AML-193 (cell line): ENCODE data around the gene TCF15.
"Not testable (repeated sequence)": the region's sequence is repeated elsewhere in the genome, so short reads cannot be mapped to it uniquely, and the experiment has no call there.

ENCODE experiments used
- DNase-seq, 2 experiments: peaks; one replicate each; lab custom pipeline; 2025; lab: John Stamatoyannopoulos, UW

Gene TCF15

DNA sequence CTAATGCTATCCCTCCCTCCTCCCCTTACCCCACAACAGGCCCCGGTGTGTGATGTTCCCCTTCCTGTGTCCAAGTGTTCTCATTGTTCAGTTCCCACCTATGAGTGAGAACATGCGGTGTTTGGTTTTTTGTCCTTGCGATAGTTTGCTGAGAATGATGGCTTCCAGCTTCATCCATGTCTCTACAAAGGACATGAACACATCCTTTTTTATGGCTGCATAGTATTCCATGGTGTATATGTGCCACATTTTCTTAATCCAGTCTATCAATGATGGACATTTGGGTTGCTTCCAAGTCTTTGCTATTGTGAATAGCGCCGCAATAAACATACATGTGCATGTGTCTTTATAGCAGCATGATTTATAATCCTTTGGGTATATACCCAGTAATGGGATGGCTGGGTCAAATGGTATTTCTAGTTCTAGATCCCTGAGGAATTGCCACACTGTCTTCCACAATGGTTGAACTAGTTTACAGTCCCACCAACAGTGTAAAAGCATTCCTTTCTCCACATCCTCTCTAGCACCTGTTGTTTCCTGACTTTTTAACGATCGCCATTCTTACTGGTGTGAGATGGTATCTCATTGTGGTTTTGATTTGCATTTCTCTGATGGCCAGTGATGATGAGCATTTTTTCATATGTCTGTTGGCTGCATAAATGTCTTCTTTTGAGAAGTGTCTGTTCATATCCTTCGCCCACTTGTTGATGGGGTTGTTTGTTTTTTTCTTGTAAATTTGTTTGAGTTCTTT is 31.0 kb downstream of the TCF15 start:
- not testable (repeated sequence) for DNase-seq

DNA sequence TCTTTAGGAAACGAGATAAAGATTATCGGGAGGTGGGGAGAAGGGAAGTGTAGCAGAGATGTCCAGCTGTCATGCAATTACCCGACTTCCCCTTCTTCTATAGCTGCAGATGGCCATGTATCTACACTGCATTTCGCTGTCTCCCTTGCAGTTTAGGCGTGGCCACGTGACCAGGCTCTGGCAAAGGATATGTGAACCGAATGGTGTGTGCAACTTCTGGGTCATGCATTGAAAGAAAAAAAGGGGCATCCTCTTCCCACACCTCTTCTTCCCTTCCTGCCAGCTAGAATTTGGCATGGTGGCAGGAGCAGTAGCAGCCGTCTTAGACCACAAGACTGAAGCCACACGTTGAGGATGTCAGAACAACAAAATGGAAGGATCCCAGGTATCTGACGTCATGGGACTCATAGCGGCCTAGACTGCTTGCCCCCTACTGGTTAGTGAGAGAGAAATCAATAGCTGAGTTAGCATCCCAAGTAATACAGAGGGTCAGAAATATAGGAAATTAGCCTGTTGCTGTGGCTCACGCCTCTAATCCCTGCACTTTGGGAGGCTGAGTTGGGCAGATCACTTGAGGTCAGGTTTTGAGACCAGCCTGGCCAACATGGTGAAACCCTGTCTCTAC is 32.8 kb downstream of the TCF15 start:
- peak; percentile 12 to 29 for DNase-seq

GRCh38 chr20:576156-576555 is 34.0 kb downstream of the TCF15 start:
- DNase-seq, result no peak

DNA sequence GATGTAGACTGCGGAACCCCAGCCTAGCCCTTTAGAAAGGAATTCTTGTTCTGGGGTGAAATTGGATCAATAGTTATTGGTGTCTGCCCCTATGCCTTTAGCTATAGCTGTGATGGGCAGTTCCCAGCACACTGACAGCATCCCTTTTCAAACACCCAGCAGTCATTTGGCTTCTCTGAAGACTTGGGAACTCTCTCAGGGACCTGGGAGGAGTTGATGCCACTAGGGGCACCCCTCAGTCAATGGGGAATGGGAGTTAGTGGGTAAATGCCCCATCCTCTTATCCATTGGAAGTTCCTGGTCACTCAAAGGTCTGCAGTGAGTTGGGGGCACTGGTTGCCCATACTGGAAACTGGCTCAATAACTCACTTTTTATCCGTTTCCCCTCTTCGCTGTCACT is 34.9 kb downstream of the TCF15 start:
- DNase-seq, result no peak

DNA sequence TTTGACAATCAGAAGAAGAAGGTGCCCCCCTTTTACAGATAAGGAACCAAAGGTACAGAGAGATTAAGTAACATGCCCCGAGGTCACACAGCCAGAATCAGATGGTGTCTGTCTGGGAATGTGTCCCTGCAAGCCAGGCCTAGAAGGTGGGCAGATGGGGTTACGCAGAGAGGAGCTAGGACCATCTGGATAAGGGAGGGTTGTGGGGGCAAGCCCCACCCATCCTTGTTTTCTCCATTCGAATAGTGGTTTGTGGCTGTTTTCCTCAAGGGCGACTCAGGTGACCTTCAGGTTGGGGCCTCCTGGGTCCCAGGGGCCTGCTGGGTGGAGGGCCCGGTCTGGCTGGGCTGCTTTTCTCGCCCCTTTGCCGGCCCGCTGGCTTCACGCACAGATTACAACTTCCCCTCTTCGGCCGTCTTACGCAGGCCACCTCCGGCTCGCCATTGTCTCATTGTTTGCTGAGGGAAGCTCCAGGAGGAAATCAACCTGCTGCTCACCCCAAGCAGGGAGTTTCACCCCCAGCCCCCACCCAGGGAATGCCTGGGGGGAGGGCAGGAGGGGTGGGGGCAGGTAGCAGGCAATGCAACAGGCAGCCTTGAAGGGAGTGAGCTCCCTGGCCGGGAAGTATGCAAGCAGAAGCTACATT is 35.7 kb downstream of the TCF15 start:
- DNase-seq, result no peak

GRCh38 chr20:573414-574296 is 36.5 kb downstream of the TCF15 start:
- DNase-seq, result no peak

GRCh38 chr20:572727-573126 is 37.4 kb downstream of the TCF15 start:
- DNase-seq, result no peak

DNA sequence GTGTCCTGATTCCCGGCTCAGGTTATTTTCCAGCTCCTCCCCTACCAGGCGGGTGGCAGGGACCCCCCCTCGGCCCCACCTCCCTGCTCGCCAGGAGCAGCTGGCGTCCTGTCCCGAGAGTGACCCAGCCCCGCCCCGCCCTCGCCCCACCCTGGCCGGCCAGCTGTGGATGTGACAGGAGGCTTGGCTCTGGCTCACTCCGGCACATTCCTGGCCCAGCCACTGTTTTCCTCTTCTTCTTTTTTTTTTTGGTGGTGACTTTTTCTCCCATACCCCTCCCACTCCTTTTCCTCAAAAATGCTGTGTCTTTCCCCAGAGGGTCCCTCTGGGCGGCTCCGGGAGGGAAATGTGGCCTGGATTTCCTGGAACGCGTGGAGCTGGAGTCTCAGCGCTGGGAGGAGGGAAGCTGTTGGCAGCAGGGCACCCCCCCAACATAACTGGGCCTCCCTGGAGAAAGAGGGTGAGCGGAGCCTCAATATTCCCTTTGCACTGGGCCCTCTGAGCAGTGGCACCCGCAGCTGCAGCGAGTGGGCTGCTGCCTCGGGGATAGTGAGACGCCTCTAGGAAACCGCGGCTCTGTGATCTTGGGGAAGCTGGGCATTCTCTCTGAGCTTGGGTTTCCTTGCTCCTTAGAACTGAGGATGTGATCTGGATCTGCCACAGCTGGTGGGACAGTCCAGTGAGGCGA is 38.2 kb downstream of the TCF15 start:
- no peak for DNase-seq

- DNase-seq, result no peak
Measured at GRCh38 chr20:568673-569415, 41.3 kb downstream of the TCF15 start.

GRCh38 chr20:568097-568652 is 41.9 kb downstream of the TCF15 start:
- DNase-seq, result no peak

- no peak for DNase-seq
Measured at GRCh38 chr20:564192-564591, 45.9 kb downstream of the TCF15 start.

DNA sequence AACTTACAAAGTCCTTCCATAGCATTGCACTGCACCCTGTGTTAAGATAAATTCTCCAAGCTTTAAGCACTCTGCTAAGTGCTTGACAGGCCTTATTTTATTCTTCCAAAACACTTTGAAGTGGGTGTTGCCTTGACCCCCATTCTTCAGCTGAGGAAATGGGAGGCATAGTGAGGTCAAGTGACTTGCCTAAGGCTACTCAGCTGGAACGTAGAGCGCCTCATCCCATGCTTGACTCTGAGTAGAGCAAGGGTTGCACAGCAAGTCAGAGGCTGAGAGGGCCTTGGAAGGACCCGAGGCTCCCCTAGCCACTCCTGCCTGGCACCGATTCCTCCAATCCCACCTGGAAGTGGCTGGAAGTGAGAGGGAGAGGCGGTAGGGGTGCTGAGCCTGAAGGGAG is 46.9 kb downstream of the TCF15 start:
- DNase-seq, result no peak

DNA sequence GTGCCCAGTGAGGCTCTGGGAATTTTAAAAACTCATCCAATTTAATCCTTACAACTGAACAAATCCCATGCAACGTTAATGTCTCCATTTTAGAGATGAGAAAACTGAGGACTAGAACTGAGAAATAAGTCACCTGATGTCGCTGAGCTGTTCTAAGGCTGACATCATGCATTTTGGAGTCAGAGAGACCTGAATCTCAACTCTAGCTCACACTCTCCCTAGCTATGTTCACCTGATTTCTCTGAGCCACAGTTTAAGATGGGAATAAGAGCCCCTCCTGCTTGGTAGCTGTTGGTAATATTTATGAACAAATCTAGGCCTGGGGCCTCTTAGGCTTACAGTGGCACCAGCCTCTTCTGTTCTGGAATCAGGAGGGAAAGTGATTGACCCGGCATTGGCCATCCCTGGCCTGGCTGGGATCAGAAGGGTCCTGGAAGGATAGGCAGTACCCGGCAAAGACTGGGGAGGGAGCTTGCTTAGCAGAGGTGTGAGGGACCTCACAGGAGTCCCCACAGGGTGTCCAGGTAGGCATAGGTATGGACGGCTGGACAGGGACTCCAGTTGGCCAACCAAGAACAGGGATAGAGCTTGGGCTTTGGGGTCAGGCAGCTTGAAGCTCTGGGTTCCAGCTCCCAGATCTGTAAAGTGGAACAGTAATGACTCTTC is 47.7 kb downstream of the TCF15 start:
- no peak for DNase-seq

GRCh38 chr20:561437-562231 is 48.5 kb downstream of the TCF15 start:
- peak; percentile 51 to 57 for DNase-seq

DNA sequence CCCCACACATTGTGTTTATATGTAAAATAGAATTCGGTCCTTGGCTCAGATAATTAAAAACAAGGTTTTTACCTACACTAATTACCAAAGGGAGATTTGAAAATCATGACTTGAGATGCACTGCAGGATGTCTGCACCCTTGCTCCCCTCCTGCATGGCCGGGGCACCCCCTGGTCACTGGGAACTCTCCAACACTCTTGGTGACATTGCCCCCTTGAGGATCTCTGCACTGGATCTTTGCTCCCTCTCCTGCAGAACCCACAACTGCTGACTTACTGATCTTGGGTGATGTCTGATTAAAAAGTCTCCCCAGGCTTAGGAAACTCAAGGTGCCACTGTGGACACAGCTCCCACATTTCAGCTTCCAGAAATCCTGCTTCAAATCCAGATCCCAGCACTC is 49.4 kb downstream of the TCF15 start:
- DNase-seq, result no peak

DNA sequence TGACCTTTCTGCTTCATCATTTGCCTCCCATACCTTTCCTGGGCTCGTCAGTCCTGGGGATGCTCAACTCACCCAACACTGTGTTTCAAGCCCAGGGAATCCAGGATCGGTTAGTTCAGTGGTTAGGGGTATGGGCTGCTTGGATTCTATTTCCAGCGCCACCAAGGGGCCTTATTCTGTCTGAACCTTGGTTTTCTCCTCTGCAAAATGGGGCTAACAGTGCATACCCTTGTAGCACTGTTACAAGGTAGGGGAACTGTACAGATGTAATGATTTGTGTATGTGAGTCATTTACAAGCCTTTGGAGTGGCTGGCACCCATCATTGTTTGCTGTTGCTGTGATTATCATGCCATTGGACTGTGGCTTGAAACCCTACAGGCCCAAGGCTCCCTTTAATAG is 52.0 kb downstream of the TCF15 start:
- no peak for DNase-seq

DNA sequence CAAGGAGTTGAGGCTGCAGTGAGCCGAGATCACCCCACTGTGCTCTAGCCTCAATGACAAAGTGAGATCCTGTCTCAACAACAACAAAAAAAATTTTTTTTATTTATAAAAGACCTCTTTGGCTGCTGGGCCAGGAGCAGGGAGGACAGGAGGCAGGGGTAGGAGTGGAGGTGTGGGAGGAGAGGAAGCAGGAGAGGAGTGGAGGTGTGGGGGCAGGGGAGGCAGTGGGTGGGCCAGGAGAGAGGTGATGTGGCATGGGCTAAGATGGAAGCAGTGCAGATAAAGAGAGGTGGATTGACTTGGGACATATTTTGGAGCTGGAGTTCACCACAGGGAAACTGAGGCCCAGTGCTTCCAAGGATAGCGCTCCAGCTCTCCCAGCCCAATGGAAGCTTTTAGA is 53.1 kb downstream of the TCF15 start:
- no peak for DNase-seq

GRCh38 chr20:555976-556385 is 54.1 kb downstream of the TCF15 start:
- no peak for DNase-seq
